GM12864 (cell line): ENCODE results near the gene LIPG.

Experiments
- DNase-seq: peaks from one replicate; pipeline ENCODE4 v3.0.0-alpha.2; 2011; ENCODE audit warnings: low read depth
- H3K4me3 ChIP-seq: 2 replicates; pipeline ENCODE4 v1.5.1; 2011; ENCODE audit warnings: mild to moderate bottlenecking, low read depth, low read length, control low read depth
- CTCF ChIP-seq: IDR thresholded peaks from 2 replicates; pipeline ENCODE4 v1.5.1; 2011; ENCODE audit warnings: low read depth, mild to moderate bottlenecking, moderate library complexity, low read length, control low read depth, inconsistent platforms; ENCODE audit errors: missing control alignments

LIPG gene

GRCh38 chr18:49546719-49547273 lies 15.1 kb upstream of the LIPG start:
- DNase-seq, result no peak
- TF ChIP-seq CTCF, result no peak
- H3K4me3 ChIP-seq, result no peak overlapping the region

GRCh38 chr18:49547701-49548100 lies 14.2 kb upstream of the LIPG start:
- TF ChIP-seq CTCF, result no peak
- H3K4me3 ChIP-seq, result no peak overlapping the region
- DNase-seq, result no peak

GRCh38 chr18:49548229-49548636 lies 13.6 kb upstream of the LIPG start:
- no peak overlapping the region for H3K4me3 ChIP-seq
- TF ChIP-seq CTCF, result no peak
- DNase-seq, result no peak

- no peak for TF ChIP-seq CTCF
- H3K4me3 ChIP-seq, result no peak overlapping the region
- no peak for DNase-seq
Measured at GRCh38 chr18:49550621-49551339, 11.1 kb upstream of the LIPG start.

GRCh38 chr18:49553003-49553402 lies 8.9 kb upstream of the LIPG start:
- H3K4me3 ChIP-seq, result no peak overlapping the region
- DNase-seq, result no peak
- no peak for TF ChIP-seq CTCF

- H3K4me3 ChIP-seq, result no peak overlapping the region
- TF ChIP-seq CTCF, result no peak
- DNase-seq, result no peak
Measured at GRCh38 chr18:49555641-49556040, 6.2 kb upstream of the LIPG start.

- TF ChIP-seq CTCF, result no peak
- H3K4me3 ChIP-seq, result no peak overlapping the region
- DNase-seq, result no peak
Measured at GRCh38 chr18:49558356-49558755, 3.5 kb upstream of the LIPG start.
